ENCODE results near the gene PEPD. TPM values are rescaled to one million over a fixed set of nuclear protein-coding genes. Genes with fewer than 3 reads are reported as not detected.
"Not testable (repeated sequence)": the region's sequence is repeated elsewhere in the genome, so short reads cannot be mapped to it uniquely, and the experiment has no call there.

The PEPD gene
- total and polyA plus RNA-seq, 4 donors, result 48.2 to 186 (median 55.5) TPM

DNA sequence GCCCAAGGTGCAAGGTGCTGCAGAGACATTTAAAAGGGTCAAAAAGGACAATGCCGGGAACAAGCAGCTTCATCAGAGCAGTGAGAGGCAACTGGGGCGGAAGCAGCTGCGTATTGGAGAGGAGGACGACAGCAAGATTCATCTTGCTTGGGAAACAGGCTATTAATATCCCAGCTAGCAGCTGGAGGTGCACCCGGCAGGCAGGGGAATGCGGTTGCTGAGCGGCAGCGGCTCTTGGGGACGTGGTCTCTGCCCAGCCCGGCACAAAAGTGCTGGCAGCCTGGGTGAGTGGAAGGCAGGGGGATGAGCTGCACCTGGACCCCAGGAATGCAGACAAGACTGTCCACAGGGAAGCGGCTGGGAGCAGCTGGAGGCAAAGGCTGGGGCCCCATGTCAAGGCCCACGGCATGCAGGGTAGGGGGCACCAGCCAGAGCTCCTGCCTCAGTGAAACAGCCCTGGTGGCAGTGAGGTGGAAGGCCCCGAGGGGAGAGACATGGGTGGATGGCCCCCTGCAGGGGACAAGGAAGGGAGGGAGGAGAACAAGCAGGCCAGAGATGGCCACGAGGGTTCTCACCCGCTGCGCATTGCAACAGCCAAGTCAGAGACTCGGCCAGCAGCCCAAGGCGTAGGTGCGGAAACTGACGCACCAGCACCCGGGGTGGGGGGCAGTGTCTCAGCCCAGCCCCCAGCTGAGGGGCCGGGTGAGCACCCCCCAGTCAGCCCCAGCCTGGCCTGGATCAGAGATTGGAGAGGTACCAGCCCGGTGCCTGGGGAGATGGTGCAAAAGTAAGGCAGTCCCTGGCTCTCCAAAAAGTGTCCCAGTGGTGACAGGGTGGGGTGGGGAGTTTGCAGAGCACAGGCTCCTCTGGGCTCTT, 34.4 kb downstream of the PEPD start:
- intact Hi-C loops (cut with DNase I), result no loop called here
- WGBS, 2 donors, result 77 to 81% methylated on average over 23 of the region's 23 CpGs
- H3K27ac ChIP-seq (ENCODE audit: low read depth in 1 of 2, low read length in 2 of 2), result no peak overlapping the region
- ATAC-seq (ENCODE audit: low FRiP score) (no peak), DNase-seq (peak; percentile 29 to 38)
- peaks cover 0 to 4% of the 10 kb centered on the region in 2 donors for H3K36me3 ChIP-seq (ENCODE audit: control insufficient read depth in 1 of 2, insufficient read depth in 2 of 2, low read length in 1 of 2)
- H3K27me3 ChIP-seq (ENCODE audit: control insufficient read depth in 1 of 2, insufficient read depth in 2 of 2, low read length in 1 of 2), result no peaks in the 10 kb centered on the region
- H3K4me3 ChIP-seq (ENCODE audit: low read length in 2 of 2), result no peak overlapping the region
- H3K4me1 ChIP-seq (ENCODE audit: control insufficient read depth in 1 of 2, insufficient read depth in 2 of 2, low read length in 2 of 2), result no peaks in the 10 kb centered on the region
- peaks cover 3% of the 10 kb centered on the region for H3K9me3 ChIP-seq (ENCODE audit: control insufficient read depth, low read length)

DNA sequence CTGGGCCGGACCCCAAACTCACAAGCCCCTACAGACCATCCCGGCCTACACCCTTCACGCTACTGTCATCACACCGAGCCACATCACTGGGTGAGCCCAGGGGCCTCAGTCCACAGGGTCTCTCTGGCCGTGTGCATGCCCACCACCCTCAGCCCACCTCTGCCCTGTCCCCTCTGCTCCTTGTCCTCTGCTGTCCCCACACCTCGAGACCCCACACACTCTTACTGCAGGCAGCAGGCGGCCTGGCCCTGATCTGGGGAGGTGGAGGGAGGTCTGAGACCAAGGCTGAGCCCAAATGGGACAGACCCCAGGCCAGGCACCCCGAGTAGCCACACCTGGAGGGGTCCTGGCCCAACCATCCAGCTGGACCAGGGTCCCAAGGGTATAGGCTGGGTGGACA, 35.2 kb downstream of the PEPD start:
- H3K27me3 ChIP-seq (ENCODE audit: control insufficient read depth in 1 of 2, insufficient read depth in 2 of 2, low read length in 1 of 2), result no peaks in the 10 kb centered on the region
- ATAC-seq (ENCODE audit: low FRiP score), result no peak
- H3K4me1 ChIP-seq (ENCODE audit: control insufficient read depth in 1 of 2, insufficient read depth in 2 of 2, low read length in 2 of 2), result no peaks in the 10 kb centered on the region
- H3K4me3 ChIP-seq (ENCODE audit: low read length in 2 of 2), result no peak overlapping the region
- intact Hi-C loops (cut with DNase I), result no loop called here
- WGBS, 2 donors, result 89 to 90% methylated on average over 8 of the region's 8 CpGs
- DNase-seq, result peak in 1 of 2 donors; percentile 61
- H3K9me3 ChIP-seq (ENCODE audit: control insufficient read depth, low read length), result peaks cover 3% of the 10 kb centered on the region
- no peak overlapping the region for H3K27ac ChIP-seq (ENCODE audit: low read depth in 1 of 2, low read length in 2 of 2)
- H3K36me3 ChIP-seq (ENCODE audit: control insufficient read depth in 1 of 2, insufficient read depth in 2 of 2, low read length in 1 of 2), result peaks cover 0 to 4% of the 10 kb centered on the region in 2 donors

DNA sequence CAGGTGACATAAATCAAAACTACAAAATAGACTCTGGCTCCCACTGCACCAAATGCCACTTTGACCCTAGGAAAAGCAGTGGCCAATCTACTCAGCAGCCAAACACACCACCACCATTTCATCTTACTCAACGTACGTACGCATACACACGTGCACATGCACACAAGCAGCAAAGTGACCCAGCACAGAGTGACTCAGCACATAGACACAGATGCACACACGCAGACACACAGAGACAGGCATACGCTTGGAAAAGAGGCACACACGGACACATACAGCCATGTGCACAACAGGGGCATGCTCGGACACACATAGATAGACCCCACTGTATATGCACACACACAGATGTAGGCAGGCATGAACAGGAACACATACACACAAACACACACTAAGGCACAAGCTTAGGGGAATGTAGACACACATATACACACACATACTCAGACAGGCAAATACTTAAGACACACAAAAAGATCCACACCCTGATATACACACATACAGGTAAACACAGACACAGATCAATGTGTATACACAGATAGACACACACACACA, 37.3 kb downstream of the PEPD start:
- no peaks in the 10 kb centered on the region for H3K4me1 ChIP-seq (ENCODE audit: control insufficient read depth in 1 of 2, insufficient read depth in 2 of 2, low read length in 2 of 2)
- no peak for ATAC-seq (ENCODE audit: low FRiP score)
- H3K9me3 ChIP-seq (ENCODE audit: control insufficient read depth, low read length), result peaks cover 3% of the 10 kb centered on the region
- no peak overlapping the region for H3K27ac ChIP-seq (ENCODE audit: low read depth in 1 of 2, low read length in 2 of 2)
- no peak overlapping the region for H3K4me3 ChIP-seq (ENCODE audit: low read length in 2 of 2)
- H3K36me3 ChIP-seq (ENCODE audit: control insufficient read depth in 1 of 2, insufficient read depth in 2 of 2, low read length in 1 of 2), result peaks cover 0 to 4% of the 10 kb centered on the region in 2 donors
- intact Hi-C loops (cut with DNase I), result no loop called here
- DNase-seq, result peak in 1 of 2 donors; percentile 7
- H3K27me3 ChIP-seq (ENCODE audit: control insufficient read depth in 1 of 2, insufficient read depth in 2 of 2, low read length in 1 of 2), result no peaks in the 10 kb centered on the region
- WGBS, 2 donors, result 92 to 94% methylated on average over 8 of the region's 8 CpGs

DNA sequence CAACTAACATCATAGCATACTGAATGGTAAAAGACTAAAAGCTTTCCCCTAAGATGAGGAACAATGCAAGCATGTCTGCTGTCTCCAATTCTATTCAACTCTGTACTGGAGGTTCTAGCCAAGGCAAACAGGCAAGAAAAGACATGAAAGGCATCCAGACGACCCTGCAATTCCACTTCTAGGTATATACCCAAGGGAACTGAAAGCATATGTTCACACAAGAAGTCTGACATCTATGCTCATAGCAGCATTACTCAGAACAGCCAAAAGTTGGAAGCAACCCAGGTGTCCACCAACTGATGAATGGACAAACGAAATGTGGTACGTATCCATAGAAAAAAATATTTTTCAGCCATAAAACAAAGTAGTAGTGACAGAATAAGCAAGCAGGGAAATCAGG, 39.1 kb downstream of the PEPD start:
- Histone ChIP-seq H3K27ac (ENCODE audit: low read depth in 1 of 2, low read length in 2 of 2) (no peak overlapping the region), H3K4me3 (ENCODE audit: low read length in 2 of 2) (no peak overlapping the region), H3K9me3 (ENCODE audit: control insufficient read depth, low read length) (peaks cover 3% of the 10 kb centered on the region), H3K27me3 (ENCODE audit: control insufficient read depth in 1 of 2, insufficient read depth in 2 of 2, low read length in 1 of 2) (no peaks in the 10 kb centered on the region), H3K36me3 (ENCODE audit: control insufficient read depth in 1 of 2, insufficient read depth in 2 of 2, low read length in 1 of 2) (peaks cover 0 to 6% of the 10 kb centered on the region in 2 donors), H3K4me1 (ENCODE audit: control insufficient read depth in 1 of 2, insufficient read depth in 2 of 2, low read length in 2 of 2) (no peaks in the 10 kb centered on the region)
- intact Hi-C loops (cut with DNase I), result no loop called here
- DNase-seq (no peak), ATAC-seq (ENCODE audit: low FRiP score) (no peak)
- WGBS, 2 donors, result 43 to 57% methylated on average over 3 of the region's 3 CpGs

DNA sequence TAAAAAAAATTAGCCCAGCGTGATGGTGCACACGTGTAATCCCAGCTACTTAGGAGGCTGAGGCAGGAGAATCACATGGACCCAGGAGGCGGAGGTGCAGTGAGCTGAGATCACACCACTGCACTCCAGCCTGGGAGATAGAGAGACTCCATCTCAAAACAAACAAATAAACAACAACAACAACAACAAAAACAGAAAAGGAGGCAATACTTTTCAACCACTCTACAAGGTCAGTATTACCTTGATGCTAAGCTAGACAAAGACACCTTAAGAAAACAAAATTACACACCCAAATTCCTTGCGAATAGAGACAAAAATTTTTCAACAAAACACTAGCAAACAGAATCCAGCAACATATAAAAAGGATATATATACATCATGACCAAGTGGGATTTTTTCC, 39.7 kb downstream of the PEPD start:
- H3K36me3 ChIP-seq (ENCODE audit: control insufficient read depth in 1 of 2, insufficient read depth in 2 of 2, low read length in 1 of 2), result peaks cover 0 to 6% of the 10 kb centered on the region in 2 donors
- intact Hi-C loops (cut with DNase I), result no loop called here
- no peak for ATAC-seq (ENCODE audit: low FRiP score)

DNA sequence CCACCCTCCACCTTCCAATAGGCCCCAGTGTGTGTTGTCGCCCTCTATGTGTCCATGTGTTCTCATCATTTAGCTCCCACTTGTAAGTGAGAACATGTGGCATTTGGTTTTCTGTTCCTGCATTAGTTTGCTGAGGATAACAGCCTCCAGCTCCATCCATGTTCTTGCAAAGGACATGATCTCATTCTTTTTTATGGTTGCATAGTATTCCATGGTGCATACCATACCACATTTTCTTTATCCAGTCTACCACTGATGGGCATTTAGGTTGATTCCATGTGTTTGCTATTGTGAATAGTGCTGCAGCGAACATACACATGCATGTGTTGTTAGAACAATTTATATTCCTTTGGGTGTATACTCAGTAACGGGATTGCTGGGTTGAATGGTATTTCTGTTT, 42.0 kb downstream of the PEPD start:
- H3K4me1 ChIP-seq (ENCODE audit: control insufficient read depth in 1 of 2, insufficient read depth in 2 of 2, low read length in 2 of 2); H3K9me3 ChIP-seq (ENCODE audit: control insufficient read depth, low read length); intact Hi-C loops (cut with DNase I); H3K27me3 ChIP-seq (ENCODE audit: control insufficient read depth in 1 of 2, insufficient read depth in 2 of 2, low read length in 1 of 2); DNase-seq; H3K36me3 ChIP-seq (ENCODE audit: control insufficient read depth in 1 of 2, insufficient read depth in 2 of 2, low read length in 1 of 2); H3K4me3 ChIP-seq (ENCODE audit: low read length in 2 of 2); H3K27ac ChIP-seq (ENCODE audit: low read depth in 1 of 2, low read length in 2 of 2); ATAC-seq (ENCODE audit: low FRiP score): not testable (repeated sequence)
- 98 to 100% methylated on average over 3 of the region's 3 CpGs for WGBS, 2 donors

More for the DNA sequence above, 39.7 kb downstream of the PEPD start:
- Histone ChIP-seq H3K27ac (ENCODE audit: low read depth in 1 of 2, low read length in 2 of 2) (no peak overlapping the region), H3K27me3 (ENCODE audit: control insufficient read depth in 1 of 2, insufficient read depth in 2 of 2, low read length in 1 of 2) (no peaks in the 10 kb centered on the region), H3K4me1 (ENCODE audit: control insufficient read depth in 1 of 2, insufficient read depth in 2 of 2, low read length in 2 of 2) (no peaks in the 10 kb centered on the region), H3K4me3 (ENCODE audit: low read length in 2 of 2) (no peak overlapping the region), H3K9me3 (ENCODE audit: control insufficient read depth, low read length) (peaks cover 3% of the 10 kb centered on the region)
- peak in 1 of 2 donors; percentile 1 for DNase-seq
- 93% methylated on average over 4 of the region's 4 CpGs for WGBS, 2 donors

DNA sequence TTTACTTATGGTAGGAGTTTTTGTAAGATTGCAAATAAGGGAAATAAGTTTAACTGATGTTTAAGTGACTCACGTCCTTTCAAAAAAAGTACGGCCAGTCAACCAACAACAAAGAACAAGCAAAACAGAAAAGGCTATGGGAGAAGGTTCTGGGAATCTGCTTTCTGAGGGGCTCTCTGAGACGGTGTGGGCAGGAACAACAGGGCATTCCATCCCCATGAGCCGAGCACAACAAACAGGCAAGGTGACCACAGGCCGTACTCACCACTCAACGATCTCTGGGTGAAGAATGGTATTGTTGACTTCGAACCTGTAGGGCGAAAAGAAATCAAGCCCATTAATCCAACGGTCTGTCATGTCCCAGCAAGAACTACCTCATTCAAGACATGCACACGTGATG, 43.8 kb downstream of the PEPD start:
- Histone ChIP-seq H3K27ac (ENCODE audit: low read depth in 1 of 2, low read length in 2 of 2) (no peak overlapping the region), H3K36me3 (ENCODE audit: control insufficient read depth in 1 of 2, insufficient read depth in 2 of 2, low read length in 1 of 2) (peaks cover 0 to 7% of the 10 kb centered on the region in 2 donors), H3K4me1 (ENCODE audit: control insufficient read depth in 1 of 2, insufficient read depth in 2 of 2, low read length in 2 of 2) (no peaks in the 10 kb centered on the region), H3K4me3 (ENCODE audit: low read length in 2 of 2) (no peak overlapping the region), H3K27me3 (ENCODE audit: control insufficient read depth in 1 of 2, insufficient read depth in 2 of 2, low read length in 1 of 2) (no peaks in the 10 kb centered on the region), H3K9me3 (ENCODE audit: control insufficient read depth, low read length) (no peaks in the 10 kb centered on the region)
- intact Hi-C loops (cut with DNase I), result no loop called here
- 93% methylated on average over 10 of the region's 10 CpGs for WGBS, 2 donors
- no peak for ATAC-seq (ENCODE audit: low FRiP score)
- peak in 1 of 2 donors; percentile 6 for DNase-seq

DNA sequence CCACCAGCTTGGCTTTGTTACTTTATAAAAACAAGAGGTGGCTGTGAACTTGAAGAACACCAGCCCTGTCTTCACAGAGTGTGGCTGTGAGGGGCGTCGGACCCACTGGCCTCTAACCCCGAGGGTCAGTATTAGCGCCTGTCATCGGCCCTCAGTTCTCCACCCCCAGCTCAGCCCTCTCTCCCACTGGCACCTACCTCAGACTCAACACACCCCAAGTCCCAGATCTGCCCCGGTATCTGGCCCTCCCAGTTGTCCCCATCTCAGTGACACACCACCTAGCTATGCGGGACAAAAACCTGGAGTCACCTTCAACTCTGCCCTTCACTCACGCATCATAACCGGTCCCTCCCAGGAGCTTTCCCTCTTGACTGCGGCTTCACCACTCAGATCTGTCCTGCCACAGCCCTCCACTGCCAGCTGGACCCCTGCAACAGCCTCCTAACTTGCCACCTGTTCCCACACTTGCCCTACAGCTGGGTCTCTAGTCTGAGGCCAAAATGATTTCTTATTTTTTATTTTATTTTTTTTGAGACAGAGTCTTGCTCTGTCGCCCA, 45.4 kb downstream of the PEPD start:
- no peak overlapping the region for H3K4me3 ChIP-seq (ENCODE audit: low read length in 2 of 2)
- no peaks in the 10 kb centered on the region for H3K27me3 ChIP-seq (ENCODE audit: control insufficient read depth in 1 of 2, insufficient read depth in 2 of 2, low read length in 1 of 2)
- no peaks in the 10 kb centered on the region for H3K4me1 ChIP-seq (ENCODE audit: control insufficient read depth in 1 of 2, insufficient read depth in 2 of 2, low read length in 2 of 2)
- 93 to 96% methylated on average over 11 of the region's 11 CpGs for WGBS, 2 donors
- intact Hi-C loops (cut with DNase I), result no loop called here
- H3K9me3 ChIP-seq (ENCODE audit: control insufficient read depth, low read length), result no peaks in the 10 kb centered on the region
- peak in 1 of 2 donors; percentile 43 for DNase-seq
- H3K36me3 ChIP-seq (ENCODE audit: control insufficient read depth in 1 of 2, insufficient read depth in 2 of 2, low read length in 1 of 2), result peaks cover 0 to 7% of the 10 kb centered on the region in 2 donors
- H3K27ac ChIP-seq (ENCODE audit: low read depth in 1 of 2, low read length in 2 of 2), result no peak overlapping the region
- ATAC-seq (ENCODE audit: low FRiP score), result no peak

All from aorta (tissue), 5 donors.